Right cardiac atrium (tissue), 5 donors: Measurements from ENCODE around the gene DPH3. TPM values are rescaled to one million over a fixed set of nuclear protein-coding genes. Genes with fewer than 3 reads are reported as not detected.

Source experiments
- ATAC-seq, 2 donors: fragments of 200-7000 bp; cut with Tn5 transposase; one replicate each; pipeline versions ENCODE4 v1.8.0 to v1.9.1; 2020; ENCODE audit warnings: moderate library complexity in 2 of 2, mild to moderate bottlenecking in 1 of 2
- DNase-seq, 3 donors: peaks; one replicate each; pipeline ENCODE4 v3.0.0-alpha.2; 2020
- H3K27ac ChIP-seq: one replicate; pipeline ENCODE4 v1.5.1; 2013; ENCODE audit warnings: mild to moderate bottlenecking, low read length, control low read depth, moderate library complexity
- H3K27me3 ChIP-seq: one replicate; pipeline ENCODE4 v1.6.1; 2013; ENCODE audit not compliant: control insufficient read depth, insufficient read depth
- H3K4me1 ChIP-seq: one replicate; pipeline ENCODE4 v1.6.1; 2013; ENCODE audit warnings: low read length; ENCODE audit not compliant: control insufficient read depth, insufficient read depth
- H3K4me3 ChIP-seq: one replicate; pipeline ENCODE4 v1.5.1; 2013; ENCODE audit warnings: low read length, control low read depth
- H3K9me3 ChIP-seq: one replicate; pipeline ENCODE4 v1.6.1; 2013; ENCODE audit warnings: low read length; ENCODE audit not compliant: control insufficient read depth
- WGBS: extraction: QIAGEN DNeasy Blood & Tissue Kit; methylation state at CpG from one replicate; pipeline ENCODE4 v1.1.7; 2013; 5-methylcytosine and 5-hydroxymethylcytosine counted together
- intact Hi-C, 4 donors: fragments of 100-400 bp; cut with DNase I; formaldehyde crosslinking; loops; one replicate each; pipeline versions ENCODE4 v1.11.0 to v1.14.0; 2022 to 2023
- polyA plus RNA-seq: library from polyadenylated mRNA; stranded (reverse); fragments of 200-250 nt; gene quantifications from one replicate; pipeline ENCODE4 v1.2.3, GENCODE V29; 2013
- total RNA-seq, 4 donors: library from RNA; stranded (reverse); fragmentation: NEBNext Ultra II Directional; extraction: Animal tissue kit (Norgen Biotek cat#: 25700); gene quantifications; one replicate each; pipeline ENCODE4 v1.2.1, GENCODE V29; 2021
- donor health status: healthy with polysubstance abuse.
- donor health status: DM: no; HTN: yes; CAD: no.
- donor health status: DM: no; HTN: no; CAD: no.
- donor health status: DM: no; HTN: yes; CAD: no; lungs with severe emphysema.
- donor health status: DM: yes; HTN: yes; CAD: no.

DPH3 gene
- total and polyA plus RNA-seq, 5 donors, result 14.7 to 24.2 (median 21.2) TPM

DNA sequence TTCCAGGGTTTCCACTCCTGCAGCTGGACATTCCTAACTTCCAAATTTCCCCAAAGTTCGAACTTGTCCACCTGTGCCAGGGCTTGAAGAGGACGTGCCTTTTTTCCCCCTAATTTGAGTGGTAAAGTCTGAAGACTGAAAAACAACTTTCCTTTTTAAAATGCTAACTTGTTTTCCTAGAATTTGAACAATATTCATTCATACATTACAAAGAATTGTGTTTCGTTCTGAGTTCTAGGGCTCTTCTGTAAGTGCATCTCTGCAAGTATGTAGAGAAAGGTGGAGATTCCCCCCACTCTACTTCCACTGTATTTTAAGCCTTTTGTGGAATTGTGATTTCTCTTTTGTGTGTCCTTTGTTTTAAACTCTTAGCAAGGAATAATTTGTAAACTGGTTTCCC, 9.4 kb downstream of the DPH3 start:
- Histone ChIP-seq H3K27me3 (no peaks in the 10 kb centered on the region), H3K4me3 (no peak overlapping the region), H3K4me1 (peaks cover 3% of the 10 kb centered on the region), H3K9me3 (no peaks in the 10 kb centered on the region), H3K27ac (no peak overlapping the region)
- whole genome bisulfite sequencing, result 86% methylated on average over 3 of the region's 3 CpGs
- ATAC-seq (no peak), DNase-seq (no peak)
- intact Hi-C loops, result no loop called here

- DNase-seq (no peak), ATAC-seq (no peak)
- WGBS, result 73% methylated on average over 5 of the region's 5 CpGs
- Histone ChIP-seq H3K4me1 (peaks cover 3% of the 10 kb centered on the region), H3K27ac (no peak overlapping the region), H3K27me3 (no peaks in the 10 kb centered on the region), H3K9me3 (no peaks in the 10 kb centered on the region), H3K4me3 (no peak overlapping the region)
- intact Hi-C loops, result no loop called here
Observed at GRCh38 chr3:16254916-16255315, 9.8 kb downstream of the DPH3 start.

- peak; percentile 82 to 89 for ATAC-seq
- no peaks in the 10 kb centered on the region for H3K9me3 ChIP-seq
- intact Hi-C loops, result no loop called here
- no peak overlapping the region for H3K27ac ChIP-seq
- H3K4me1 ChIP-seq, result peaks cover 3% of the 10 kb centered on the region
- WGBS, result 76% methylated on average over 7 of the region's 7 CpGs
- peak; percentile 62 to 76 (median 76) for DNase-seq
- no peak overlapping the region for H3K4me3 ChIP-seq
- no peaks in the 10 kb centered on the region for H3K27me3 ChIP-seq
Observed at GRCh38 chr3:16253601-16254000, 11.1 kb downstream of the DPH3 start.

- Histone ChIP-seq H3K27me3 (no peaks in the 10 kb centered on the region), H3K27ac (no peak overlapping the region), H3K9me3 (no peaks in the 10 kb centered on the region), H3K4me3 (no peak overlapping the region), H3K4me1 (peaks cover 3% of the 10 kb centered on the region)
- DNase-seq (no peak), ATAC-seq (no peak)
- 76% methylated on average over 2 of the region's 2 CpGs for WGBS
- intact Hi-C loops, result no loop called here
Observed at GRCh38 chr3:16252988-16253387, 11.8 kb downstream of the DPH3 start.

- Histone ChIP-seq H3K4me1 (peaks cover 3% of the 10 kb centered on the region), H3K4me3 (no peak overlapping the region), H3K27ac (no peak overlapping the region), H3K27me3 (no peaks in the 10 kb centered on the region), H3K9me3 (no peaks in the 10 kb centered on the region)
- ATAC-seq (no peak), DNase-seq (no peak)
- intact Hi-C loops, result no loop called here
- 59% methylated on average over 7 of the region's 7 CpGs for WGBS
Observed at GRCh38 chr3:16252243-16252978, 12.3 kb downstream of the DPH3 start.

- no peak for DNase-seq
- Histone ChIP-seq H3K27me3 (no peaks in the 10 kb centered on the region), H3K9me3 (no peaks in the 10 kb centered on the region), H3K4me3 (no peak overlapping the region), H3K27ac (no peak overlapping the region), H3K4me1 (peaks cover 3% of the 10 kb centered on the region)
- intact Hi-C loops, result no loop called here
- WGBS, result 67% methylated on average over 9 of the region's 9 CpGs
- no peak for ATAC-seq
Observed at GRCh38 chr3:16251316-16252085, 13.2 kb downstream of the DPH3 start.

DNA sequence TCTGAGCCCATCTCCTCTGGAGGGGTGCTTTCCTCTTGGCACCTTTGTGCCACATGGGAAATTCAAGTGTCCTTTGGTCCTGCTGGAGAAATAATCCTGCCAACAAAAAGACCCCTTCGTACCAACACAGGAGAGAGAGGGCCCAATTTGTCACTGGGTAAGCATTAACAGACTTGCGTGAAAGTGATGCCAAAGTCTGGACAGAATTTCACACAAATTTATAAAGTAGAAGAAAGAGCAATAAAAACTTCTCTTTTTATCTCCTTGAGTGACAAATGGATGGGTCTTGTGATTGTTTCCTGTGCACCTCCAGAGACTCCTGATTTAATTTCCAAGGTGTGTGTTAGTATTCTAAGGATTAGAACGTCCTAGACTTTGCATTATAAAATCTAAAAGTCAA, 14.9 kb downstream of the DPH3 start:
- WGBS, result 74% methylated on average over 3 of the region's 3 CpGs
- Histone ChIP-seq H3K4me1 (peaks cover 3% of the 10 kb centered on the region), H3K4me3 (no peak overlapping the region), H3K27ac (no peak overlapping the region), H3K9me3 (no peaks in the 10 kb centered on the region), H3K27me3 (no peaks in the 10 kb centered on the region)
- ATAC-seq (no peak), DNase-seq (no peak)
- intact Hi-C loops, result loop anchor here (5.0 to 10.0 kb wide), 8 partner anchors 73 to 625 kb away; partner anchors contain the start of gene GALNT15 (in 1 of the 4)

DNA sequence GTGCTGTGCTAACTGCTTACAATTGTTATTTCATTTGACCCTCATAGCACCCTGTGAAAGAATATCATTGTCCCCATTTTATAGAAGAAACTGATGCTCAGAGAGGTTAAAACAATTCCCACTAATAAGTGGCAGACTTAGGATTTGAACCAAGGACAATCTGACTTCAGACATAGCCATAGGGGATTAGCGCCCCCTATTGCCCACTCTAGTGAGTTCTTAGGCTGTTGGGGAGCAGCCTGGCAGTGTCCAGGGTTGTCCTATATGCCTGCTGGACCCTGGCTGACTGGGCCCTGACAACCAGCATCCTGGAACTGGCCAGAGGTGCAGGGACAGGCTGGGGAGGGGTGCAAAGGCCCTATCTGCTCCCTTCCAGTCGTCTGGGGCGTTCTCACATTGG, 15.4 kb downstream of the DPH3 start:
- WGBS, result 27% methylated on average over 3 of the region's 3 CpGs
- no peak for ATAC-seq
- H3K27me3 ChIP-seq, result no peaks in the 10 kb centered on the region

GRCh38 chr3:16248556-16248955, 16.2 kb downstream of the DPH3 start:
- H3K27ac ChIP-seq, result no peak overlapping the region
- 79% methylated on average over 5 of the region's 5 CpGs for WGBS

More for the DNA sequence above, 15.4 kb downstream of the DPH3 start:
- intact Hi-C loops, result loop anchor here (5.0 to 10.0 kb wide), 8 partner anchors 72 to 625 kb away; partner anchors contain the start of gene GALNT15 (in 1 of the 4)
- H3K27ac ChIP-seq, result no peak overlapping the region
- H3K4me3 ChIP-seq, result no peak overlapping the region
- DNase-seq, result no peak
- H3K4me1 ChIP-seq, result peaks cover 5% of the 10 kb centered on the region
- H3K9me3 ChIP-seq, result no peaks in the 10 kb centered on the region

DNA sequence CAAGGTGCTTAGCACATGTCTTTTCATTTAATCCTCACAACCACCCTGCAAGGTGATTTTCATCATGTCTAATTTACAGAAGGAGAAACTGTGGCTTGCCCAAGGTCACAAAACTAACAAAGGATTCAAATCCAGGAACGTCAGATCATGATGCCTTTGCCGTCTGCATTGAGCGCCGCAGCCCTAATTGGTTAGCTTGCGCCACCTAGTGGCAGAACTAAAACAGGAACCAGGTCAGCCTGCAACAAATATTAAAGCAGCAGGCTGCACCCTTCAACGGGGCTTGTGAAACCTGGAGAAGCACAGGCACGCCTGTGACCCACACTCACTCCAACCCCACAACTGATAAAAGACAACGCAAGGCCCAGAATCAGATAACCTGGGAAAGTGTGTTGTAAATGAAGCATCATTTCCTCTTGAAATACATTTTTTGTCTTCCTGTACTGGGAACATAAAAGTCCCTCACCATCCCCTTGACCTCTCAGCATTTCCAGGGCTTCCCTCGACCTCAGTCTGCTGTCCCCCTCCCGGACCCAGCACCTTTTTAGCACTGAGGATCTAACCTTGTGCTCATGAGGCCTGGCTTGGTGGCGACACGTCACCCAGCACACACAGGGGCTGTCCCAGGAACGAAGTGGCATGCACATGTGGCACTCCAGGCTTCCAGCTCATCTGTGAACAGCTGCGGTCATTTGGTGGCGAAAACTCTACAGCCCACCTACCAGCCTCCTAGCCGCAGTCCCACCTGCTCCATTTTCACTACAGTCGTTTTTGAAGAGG, 17.3 kb downstream of the DPH3 start:
- Histone ChIP-seq H3K4me1 (peaks cover 3% of the 10 kb centered on the region), H3K27me3 (no peaks in the 10 kb centered on the region), H3K27ac (no peak overlapping the region), H3K9me3 (no peaks in the 10 kb centered on the region), H3K4me3 (no peak overlapping the region)
- ATAC-seq (peak; percentile 58 to 75), DNase-seq (peak; percentile 71 to 89 (median 85))
- 32% methylated on average over 17 of the region's 17 CpGs for WGBS
- intact Hi-C loops, result loop anchor here (2.0 to 10.0 kb wide), 9 partner anchors 70 to 623 kb away; partner anchors contain the start of gene GALNT15 (in 1 of the 4)

More at GRCh38 chr3:16248556-16248955, 16.2 kb downstream of the DPH3 start:
- H3K27me3 ChIP-seq, result no peaks in the 10 kb centered on the region
- intact Hi-C loops, result loop anchor here (5.0 to 10.0 kb wide), 8 partner anchors 71 to 624 kb away; partner anchors contain the start of gene GALNT15 (in 1 of the 4)
- H3K9me3 ChIP-seq, result no peaks in the 10 kb centered on the region
- ATAC-seq, result no peak
- peaks cover 6% of the 10 kb centered on the region for H3K4me1 ChIP-seq
- no peak overlapping the region for H3K4me3 ChIP-seq
- no peak for DNase-seq
